H9 (cell line): Measurements from ENCODE around the gene GALNT17. TPM values are rescaled to one million over a fixed set of nuclear protein-coding genes. Genes with fewer than 3 reads are reported as not detected.

ENCODE experiments used
- DNase-seq: peaks from one replicate; pipeline ENCODE4 v3.0.0-alpha.2; 2017
- H2AFZ ChIP-seq: one replicate; pipeline ENCODE4 v1.6.1; 2013; ENCODE audit warnings: mild to moderate bottlenecking, low read length, control low read depth, moderate library complexity
- H2AK5ac ChIP-seq: 2 replicates; pipeline ENCODE4 v1.6.1; 2013; ENCODE audit warnings: low read length, control low read depth, mixed read lengths; ENCODE audit not compliant: insufficient read length
- H2BK120ac ChIP-seq: one replicate; pipeline ENCODE4 v1.6.1; 2013; ENCODE audit warnings: low read depth, mild to moderate bottlenecking, low read length, control low read depth, inconsistent platforms; ENCODE audit not compliant: poor library complexity, severe bottlenecking
- H2BK12ac ChIP-seq: 2 replicates; pipeline ENCODE4 v1.6.1; 2013; ENCODE audit warnings: low read length, control low read depth, mixed read lengths, low read depth; ENCODE audit not compliant: insufficient read length
- H2BK15ac ChIP-seq: 2 replicates; pipeline ENCODE4 v1.6.1; 2013; ENCODE audit warnings: low read depth, low read length, control low read depth
- H2BK20ac ChIP-seq: one replicate; pipeline ENCODE4 v1.6.1; 2013; ENCODE audit warnings: low read depth, mild to moderate bottlenecking, low read length, control low read depth, inconsistent platforms; ENCODE audit not compliant: poor library complexity, severe bottlenecking
- H2BK5ac ChIP-seq: 2 replicates; pipeline ENCODE4 v1.6.1; 2013; ENCODE audit warnings: low read length, control low read depth, mixed read lengths; ENCODE audit not compliant: insufficient read length
- H3K14ac ChIP-seq: 2 replicates; pipeline ENCODE4 v1.6.1; 2013; ENCODE audit warnings: low read length, control low read depth; ENCODE audit not compliant: insufficient read depth
- H3K18ac ChIP-seq: 2 replicates; pipeline ENCODE4 v1.6.1; 2013; ENCODE audit warnings: low read depth, mild to moderate bottlenecking, mixed read lengths, low read length, control low read depth; ENCODE audit not compliant: insufficient read length
- H3K23ac ChIP-seq: 2 replicates; pipeline ENCODE4 v1.6.1; 2013; ENCODE audit warnings: low read length, control low read depth, mixed read lengths, low read depth; ENCODE audit not compliant: insufficient read length
- H3K23me2 ChIP-seq: 2 replicates; pipeline ENCODE4 v1.6.1; 2013; ENCODE audit warnings: low read depth, mild to moderate bottlenecking, mixed read lengths, low read length, control low read depth; ENCODE audit not compliant: insufficient read length, poor library complexity, severe bottlenecking
- H3K27ac ChIP-seq: 2 replicates; pipeline ENCODE4 v1.5.1; 2013; ENCODE audit warnings: low read length, control low read depth, mixed read lengths, low read depth; ENCODE audit not compliant: insufficient read length
- H3K27me3 ChIP-seq: 2 replicates; pipeline ENCODE4 v1.6.1; 2013; ENCODE audit warnings: low read length, control low read depth, inconsistent platforms; ENCODE audit not compliant: insufficient read depth
- H3K4ac ChIP-seq: 2 replicates; pipeline ENCODE4 v1.6.1; 2013; ENCODE audit warnings: low read depth, mild to moderate bottlenecking, control low read depth, inconsistent platforms, low read length, moderate library complexity
- H3K4me1 ChIP-seq: 2 replicates; pipeline ENCODE4 v1.6.1; 2013; ENCODE audit warnings: low read length, control low read depth, inconsistent platforms; ENCODE audit not compliant: insufficient read depth
- H3K4me2 ChIP-seq: 2 replicates; pipeline ENCODE4 v1.6.1; 2013; ENCODE audit warnings: low read length, control low read depth, mixed read lengths; ENCODE audit not compliant: insufficient read length, insufficient read depth
- H3K56ac ChIP-seq: 2 replicates; pipeline ENCODE4 v1.6.1; 2013; ENCODE audit warnings: low read depth, mild to moderate bottlenecking, mixed read lengths, low read length, control low read depth; ENCODE audit not compliant: insufficient read length
- H3K79me1 ChIP-seq: 2 replicates; pipeline ENCODE4 v1.6.1; 2013; ENCODE audit warnings: low read depth, mild to moderate bottlenecking, moderate library complexity, low read length, control low read depth, inconsistent platforms; ENCODE audit not compliant: insufficient read depth, poor library complexity, severe bottlenecking
- H3K79me2 ChIP-seq: 2 replicates; pipeline ENCODE4 v1.6.1; 2013; ENCODE audit warnings: low read length, control low read depth, inconsistent platforms; ENCODE audit not compliant: insufficient read depth
- H3K9ac ChIP-seq: 2 replicates; pipeline ENCODE4 v1.6.1; 2013; ENCODE audit warnings: low read length, control low read depth, mixed read lengths; ENCODE audit not compliant: insufficient read length; ENCODE audit errors: extremely low read depth
- H3K9me3 ChIP-seq: one replicate; pipeline ENCODE4 v1.6.1; 2013; ENCODE audit warnings: low read depth, low read length, inconsistent platforms; ENCODE audit not compliant: control insufficient read depth
- H3T11ph ChIP-seq: one replicate; pipeline ENCODE4 v1.6.1; 2013; ENCODE audit warnings: mild to moderate bottlenecking, low read length, control low read depth, inconsistent platforms
- H4K20me1 ChIP-seq: one replicate; pipeline ENCODE4 v1.6.1; 2013; ENCODE audit not compliant: control insufficient read depth, insufficient read length, insufficient read depth
- H4K5ac ChIP-seq: 2 replicates; pipeline ENCODE4 v1.6.1; 2013; ENCODE audit warnings: low read depth, mild to moderate bottlenecking, mixed read lengths, low read length, control low read depth; ENCODE audit not compliant: insufficient read length
- H4K8ac ChIP-seq: replicated peaks from 2 replicates; pipeline ENCODE4 v1.6.1; 2013; ENCODE audit warnings: low read length, control low read depth, mixed read lengths, low read depth; ENCODE audit not compliant: insufficient read length
- H4K91ac ChIP-seq: 2 replicates; pipeline ENCODE4 v1.6.1; 2013; ENCODE audit warnings: low read depth, mild to moderate bottlenecking, moderate library complexity, mixed read lengths, low read length, control low read depth; ENCODE audit not compliant: insufficient read length
- H3K27ac Mint-ChIP-seq, 3 experiments: 2 replicates in 2 of 3; 3 replicates in 1 of 3; pipeline ENCODE4 v1.8.0; 2020 to 2021; ENCODE audit warnings: mixed read lengths in 3 of 3, mild to moderate bottlenecking in 1 of 3, moderate library complexity in 1 of 3
- H3K27me3 Mint-ChIP-seq: 2 replicates; pipeline ENCODE4 v1.8.0; 2021; ENCODE audit warnings: low read depth, mild to moderate bottlenecking, moderate library complexity, mixed read lengths
- H3K36me3 Mint-ChIP-seq, 3 experiments: 2 replicates in 2 of 3; 3 replicates in 1 of 3; pipeline ENCODE4 v1.8.0; 2020 to 2021; ENCODE audit warnings: low read depth in 3 of 3, mixed read lengths in 3 of 3; ENCODE audit not compliant: insufficient read depth in 1 of 3
- H3K4me1 Mint-ChIP-seq, 2 experiments: 2 replicates each; pipeline ENCODE4 v1.8.0; 2020; ENCODE audit warnings: mixed read lengths in 2 of 2
- H3K4me3 Mint-ChIP-seq, 2 experiments: 2 replicates in 1 of 2; 3 replicates in 1 of 2; pipeline ENCODE4 v1.8.0; 2020 to 2021; ENCODE audit warnings: mild to moderate bottlenecking in 2 of 2, mixed read lengths in 2 of 2, moderate library complexity in 1 of 2
- H3K9me3 Mint-ChIP-seq, 2 experiments: 2 replicates in 1 of 2; 3 replicates in 1 of 2; pipeline ENCODE4 v1.8.0; 2020; ENCODE audit warnings: mild to moderate bottlenecking in 2 of 2, mixed read lengths in 2 of 2, moderate library complexity in 1 of 2
- CTCF ChIP-seq: fragments of 200-600 bp; sonication (generic); conservative IDR thresholded peaks from 3 replicates; pipeline ENCODE4 v1.8.0; 2021; ENCODE audit warnings: antibody characterized with exemption, mild to moderate bottlenecking
- whole genome bisulfite sequencing: extraction: QIAGEN DNeasy Blood & Tissue Kit; methylation state at CpG from one replicate; pipeline ENCODE4 v1.1.7; 2013; ENCODE audit warnings: missing lambda C conversion rate, low lambda C conversion rate, mixed read lengths; ENCODE audit not compliant: insufficient read length; ENCODE audit errors: extremely low coverage; 5-methylcytosine and 5-hydroxymethylcytosine counted together
- total RNA-seq: library from RNA; stranded (reverse); gene quantifications from 2 replicates; pipeline ENCODE4 v1.2.1, GENCODE V29; 2021

The GALNT17 gene
- total RNA-seq, 1 experiment from 2014 or later: 43.2 TPM

GRCh38 chr7:71541707-71542353 is 409.9 kb downstream of the GALNT17 start:
- WGBS: no CpG with 5 or more reads among the region's 11 CpGs
- no peaks in the 10 kb centered on the region; a peak in 1 of 5 replicates for H3K9me3 Mint-ChIP-seq
- H2BK15ac ChIP-seq: no peak overlapping the region
- H4K91ac ChIP-seq: no peak overlapping the region
- H3K79me1 ChIP-seq: no peaks in the 10 kb centered on the region
- no peak overlapping the region for H2AK5ac ChIP-seq
- H4K5ac ChIP-seq: no peak overlapping the region
- H2BK5ac ChIP-seq: no peak overlapping the region
- H3K14ac ChIP-seq: no peak overlapping the region
- no peak overlapping the region for H4K8ac ChIP-seq
- no peak overlapping the region for H2BK20ac ChIP-seq
- H3K23me2 ChIP-seq: no peaks in the 10 kb centered on the region
- no peak for DNase-seq
- no peak overlapping the region for H3T11ph ChIP-seq
- H3K27me3 ChIP-seq: no peaks in the 10 kb centered on the region
- H3K27ac Mint-ChIP-seq: peak overlapping the region; percentile 14 to 87 (median 42); a peak in 3 of 7 replicates
- no peaks in the 10 kb centered on the region for H3K79me2 ChIP-seq
- H3K4ac ChIP-seq: no peak overlapping the region
- no peak for TF ChIP-seq CTCF
- no peaks in the 10 kb centered on the region for H3K9me3 ChIP-seq
- H3K4me1 ChIP-seq: no peaks in the 10 kb centered on the region
- no peak overlapping the region for H2BK120ac ChIP-seq
- no peaks in the 10 kb centered on the region for H4K20me1 ChIP-seq
- H3K56ac ChIP-seq: no peak overlapping the region
- no peak overlapping the region for H3K4me2 ChIP-seq
- H3K23ac ChIP-seq: no peak overlapping the region
- no peak overlapping the region for H3K4me3 Mint-ChIP-seq
- no peak overlapping the region for H3K9ac ChIP-seq
- H3K4me1 Mint-ChIP-seq: peaks cover 12 to 16% of the 10 kb centered on the region in 2 experiments
- H3K36me3 Mint-ChIP-seq: peaks cover 2 to 5% (median 3%) of the 10 kb centered on the region in 3 experiments; a peak in 5 of 7 replicates
- no peak overlapping the region for H2AFZ ChIP-seq
- no peak overlapping the region for H3K18ac ChIP-seq
- no peak overlapping the region for H3K27ac ChIP-seq
- no peaks in the 10 kb centered on the region for H3K27me3 Mint-ChIP-seq
- no peak overlapping the region for H2BK12ac ChIP-seq
